ENCODE data around the gene AGR2.

The AGR2 gene

DNA sequence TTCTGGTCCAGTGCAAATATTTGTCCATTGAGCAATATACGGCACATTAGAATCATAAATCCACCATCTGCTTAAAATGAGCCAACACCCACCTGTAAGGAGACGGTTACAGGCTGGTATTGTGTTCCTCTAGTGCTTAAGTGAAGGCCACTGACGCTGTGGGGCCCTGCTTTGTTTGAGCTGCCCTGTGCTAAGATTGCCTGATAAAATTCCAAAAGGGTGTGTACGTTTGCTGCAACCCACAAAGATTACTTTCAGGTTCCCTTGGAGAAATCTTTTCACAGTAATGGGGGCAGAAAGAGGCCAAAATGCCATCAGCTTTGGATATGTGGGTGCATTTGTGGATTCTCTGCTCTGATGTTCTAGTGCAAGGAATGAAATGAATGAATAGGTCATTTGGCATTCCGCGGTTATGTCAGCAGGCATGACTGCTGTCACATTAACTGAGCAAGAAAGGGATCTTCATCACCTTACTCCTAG lies 42.6 kb upstream of the AGR2 start:
- TF ChIP-seq, protein P1, sequence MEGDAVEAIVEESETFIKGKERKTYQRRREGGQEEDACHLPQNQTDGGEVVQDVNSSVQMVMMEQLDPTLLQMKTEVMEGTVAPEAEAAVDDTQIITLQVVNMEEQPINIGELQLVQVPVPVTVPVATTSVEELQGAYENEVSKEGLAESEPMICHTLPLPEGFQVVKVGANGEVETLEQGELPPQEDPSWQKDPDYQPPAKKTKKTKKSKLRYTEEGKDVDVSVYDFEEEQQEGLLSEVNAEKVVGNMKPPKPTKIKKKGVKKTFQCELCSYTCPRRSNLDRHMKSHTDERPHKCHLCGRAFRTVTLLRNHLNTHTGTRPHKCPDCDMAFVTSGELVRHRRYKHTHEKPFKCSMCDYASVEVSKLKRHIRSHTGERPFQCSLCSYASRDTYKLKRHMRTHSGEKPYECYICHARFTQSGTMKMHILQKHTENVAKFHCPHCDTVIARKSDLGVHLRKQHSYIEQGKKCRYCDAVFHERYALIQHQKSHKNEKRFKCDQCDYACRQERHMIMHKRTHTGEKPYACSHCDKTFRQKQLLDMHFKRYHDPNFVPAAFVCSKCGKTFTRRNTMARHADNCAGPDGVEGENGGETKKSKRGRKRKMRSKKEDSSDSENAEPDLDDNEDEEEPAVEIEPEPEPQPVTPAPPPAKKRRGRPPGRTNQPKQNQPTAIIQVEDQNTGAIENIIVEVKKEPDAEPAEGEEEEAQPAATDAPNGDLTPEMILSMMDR (IDR thresholded peaks at IDR 0.05; ENCODE audit: insufficient read depth, low read length, poor library complexity, severe bottlenecking): no peak
- no peak for DNase-seq (ENCODE audit: extremely low read depth, insufficient read length)
- Histone ChIP-seq H3K36me3 (ENCODE audit: control insufficient read depth, insufficient read depth, low read length) (no peaks in the 10 kb centered on the region), H3K4me3 (replicated peaks; ENCODE audit: low read depth, low read length) (no peak overlapping the region), H3K27me3 (replicated peaks; ENCODE audit: control insufficient read depth, insufficient read depth, low read length) (no peaks in the 10 kb centered on the region; the same call in 1 of the 2 replicates)

DNA sequence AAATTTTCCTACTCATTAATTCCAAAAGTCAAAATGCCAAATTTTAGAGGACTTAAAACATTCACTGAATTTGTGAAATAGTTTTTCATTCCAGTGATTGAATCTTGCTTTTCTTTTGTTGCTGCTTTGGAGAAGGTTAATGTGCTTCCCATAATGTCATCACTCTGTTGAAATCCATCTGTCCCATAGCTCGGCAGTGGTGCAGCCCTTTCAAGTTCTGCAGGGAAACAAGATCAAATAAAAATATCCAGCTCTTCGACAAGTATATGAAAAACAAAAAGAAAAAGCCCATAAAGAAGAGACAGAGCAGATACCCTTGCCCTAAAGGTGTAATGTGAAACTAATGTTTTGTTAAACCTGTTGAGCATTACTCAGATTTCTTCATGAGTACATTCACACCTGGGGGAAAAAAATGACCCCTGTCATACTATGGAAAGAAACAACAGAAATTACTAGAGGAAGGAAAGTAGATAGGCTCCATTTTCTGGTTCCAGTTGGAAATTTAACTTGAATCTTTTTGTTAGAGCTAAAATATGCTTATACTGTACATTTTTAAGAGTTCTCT lies 41.9 kb upstream of the AGR2 start:
- Histone ChIP-seq H3K36me3 (ENCODE audit: control insufficient read depth, insufficient read depth, low read length) (no peaks in the 10 kb centered on the region), H3K27me3 (replicated peaks; ENCODE audit: control insufficient read depth, insufficient read depth, low read length) (peaks cover under 1% of the 10 kb centered on the region; the same call in 1 of the 2 replicates), H3K4me3 (replicated peaks; ENCODE audit: low read depth, low read length) (no peak overlapping the region)
- TF ChIP-seq, protein P1 (IDR thresholded peaks at IDR 0.05; ENCODE audit: insufficient read depth, low read length, poor library complexity, severe bottlenecking): no peak
- no peak for DNase-seq (ENCODE audit: extremely low read depth, insufficient read length)

DNA sequence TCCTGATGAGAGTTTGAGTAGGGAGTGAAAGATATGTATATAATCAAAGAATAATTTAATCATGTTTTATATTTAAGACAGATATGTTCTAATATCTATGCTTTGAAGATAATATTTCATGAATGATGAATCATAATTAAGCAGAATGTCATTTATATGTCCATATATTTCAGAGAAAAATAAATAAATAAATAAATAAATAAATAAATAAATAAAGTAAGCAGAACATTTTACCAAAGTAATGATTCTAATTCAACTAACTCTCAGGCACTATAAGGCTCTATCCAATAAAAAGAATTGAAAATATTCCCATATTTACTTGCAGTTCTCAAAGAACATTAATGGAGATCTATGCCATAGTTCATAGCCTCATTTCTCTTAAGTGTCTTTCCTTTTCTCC lies 40.9 kb upstream of the AGR2 start:
- Histone ChIP-seq H3K4me3 (replicated peaks; ENCODE audit: low read depth, low read length) (no peak overlapping the region), H3K27me3 (replicated peaks; ENCODE audit: control insufficient read depth, insufficient read depth, low read length) (peaks cover 2% of the 10 kb centered on the region; the same call in 1 of the 2 replicates), H3K36me3 (ENCODE audit: control insufficient read depth, insufficient read depth, low read length) (no peaks in the 10 kb centered on the region)
- TF ChIP-seq, protein P1 (IDR thresholded peaks at IDR 0.05; ENCODE audit: insufficient read depth, low read length, poor library complexity, severe bottlenecking): no peak
- no peak for DNase-seq (ENCODE audit: extremely low read depth, insufficient read length)

DNA sequence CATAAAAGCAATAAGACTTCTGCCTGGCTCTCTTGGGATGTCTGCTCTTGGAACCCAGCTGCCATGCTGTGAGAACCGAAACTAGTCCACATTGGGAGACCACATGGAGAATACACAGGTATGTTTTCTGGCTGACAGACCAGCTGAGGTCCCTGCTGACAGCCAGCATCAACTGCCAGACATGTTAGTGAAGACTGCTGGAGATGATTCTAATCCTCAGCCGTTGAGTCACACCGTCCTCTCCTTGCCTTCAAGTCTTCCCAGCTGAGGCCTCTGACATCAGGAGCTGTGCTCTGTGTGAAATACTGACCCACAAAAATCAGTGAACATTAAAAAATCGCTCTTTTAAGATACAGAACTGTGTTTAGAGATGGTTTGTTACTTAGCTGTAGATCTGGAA lies 36.9 kb upstream of the AGR2 start:
- peaks cover 2% of the 10 kb centered on the region; the same call in 1 of the 2 replicates for H3K27me3 ChIP-seq (replicated peaks; ENCODE audit: control insufficient read depth, insufficient read depth, low read length)
- TF ChIP-seq, protein P1 (IDR thresholded peaks at IDR 0.05; ENCODE audit: insufficient read depth, low read length, poor library complexity, severe bottlenecking): no peak
- no peaks in the 10 kb centered on the region for H3K36me3 ChIP-seq (ENCODE audit: control insufficient read depth, insufficient read depth, low read length)
- H3K4me3 ChIP-seq (replicated peaks; ENCODE audit: low read depth, low read length): no peak overlapping the region
- DNase-seq (ENCODE audit: extremely low read depth, insufficient read length): no peak

DNA sequence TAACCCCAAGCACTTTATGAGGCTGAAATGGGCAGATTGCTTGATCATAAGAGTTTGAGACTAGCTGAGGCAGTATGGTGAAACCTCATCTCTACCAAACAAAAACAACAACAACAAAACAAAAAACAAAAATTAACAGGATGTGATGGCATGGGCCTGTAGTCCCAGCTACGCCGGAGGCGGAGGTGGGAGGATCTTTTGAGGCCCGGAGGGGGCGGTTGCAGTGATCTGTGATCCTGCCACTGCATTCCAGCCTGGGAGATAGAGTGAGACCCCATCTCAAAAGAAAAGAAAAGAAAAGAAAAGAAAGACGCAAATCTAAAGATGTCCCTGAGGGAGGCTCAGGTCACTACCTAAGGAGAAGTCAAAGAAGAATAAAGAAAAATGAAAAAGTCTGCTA lies 35.3 kb upstream of the AGR2 start:
- no peak for DNase-seq (ENCODE audit: extremely low read depth, insufficient read length)
- H3K36me3 ChIP-seq (ENCODE audit: control insufficient read depth, insufficient read depth, low read length): no peaks in the 10 kb centered on the region

More for the DNA sequence above, 35.3 kb upstream of the AGR2 start:
- Histone ChIP-seq H3K4me3 (replicated peaks; ENCODE audit: low read depth, low read length) (no peak overlapping the region), H3K27me3 (replicated peaks; ENCODE audit: control insufficient read depth, insufficient read depth, low read length) (peaks cover 2% of the 10 kb centered on the region; the same call in 1 of the 2 replicates)
- TF ChIP-seq, protein P1 (IDR thresholded peaks at IDR 0.05; ENCODE audit: insufficient read depth, low read length, poor library complexity, severe bottlenecking): no peak
